Caco-2 (cell line): ENCODE results near the gene PMM2. TPM values are rescaled to one million over a fixed set of nuclear protein-coding genes. Genes with fewer than 3 reads are reported as not detected.

Experiments
- BruUV-seq: library from RNA; stranded (reverse); fragments of 400-500 nt; replicated peaks from 2 replicates; lab custom pipeline; 2021; lab: Mats Ljungman, UMichigan
- CTCF ChIA-PET: fragments of 300-600 bp; sonication (Branson Sonifier 250); formaldehyde crosslinking; loops from one replicate; lab custom pipeline; 2022; ENCODE audit warnings: antibody characterized with exemption; lab: Charles Lee
- POLR2A ChIA-PET: fragments of 300-600 bp; sonication (Branson Sonifier 250); formaldehyde crosslinking; loops from one replicate; lab custom pipeline; 2022; ENCODE audit warnings: antibody characterized with exemption; lab: Charles Lee
- DNase-seq, 2 experiments: peaks; one replicate each; pipeline versions ENCODE4 v3.0.0 to v3.0.0-alpha.2; 2020 to 2022
- H3K27me3 ChIP-seq: replicated peaks from 2 replicates; pipeline ENCODE4 v1.6.0; 2011; ENCODE audit warnings: low read length; ENCODE audit not compliant: control insufficient read depth, insufficient read depth
- H3K36me3 ChIP-seq: 2 replicates; pipeline ENCODE4 v1.5.1; 2011; ENCODE audit warnings: low read length; ENCODE audit not compliant: control insufficient read depth, insufficient read depth
- H3K4me1 ChIP-seq: fragments of 250-450 bp; sonication (Bioruptor Pico); 2 replicates; pipeline ENCODE4 v1.5.1; 2020; ENCODE audit warnings: mild to moderate bottlenecking
- H3K4me3 ChIP-seq: 2 replicates; pipeline ENCODE4 v1.5.1; 2011; ENCODE audit warnings: low read depth, mild to moderate bottlenecking, control low read depth, low read length
- H3K9me3 ChIP-seq: fragments of 250-450 bp; sonication (Bioruptor Pico); 2 replicates; pipeline ENCODE4 v1.5.1; 2020; ENCODE audit warnings: mild to moderate bottlenecking, moderate library complexity
- H3K27ac Mint-ChIP-seq: one replicate; pipeline ENCODE4 v1.8.0; 2022; ENCODE audit warnings: mixed read lengths; ENCODE audit not compliant: unreplicated experiment
- H3K27me3 Mint-ChIP-seq: one replicate; pipeline ENCODE4 v1.8.0; 2022; ENCODE audit warnings: mixed read lengths; ENCODE audit not compliant: insufficient read depth, unreplicated experiment
- H3K36me3 Mint-ChIP-seq: one replicate; pipeline ENCODE4 v1.8.0; 2022; ENCODE audit warnings: mild to moderate bottlenecking, mixed read lengths; ENCODE audit not compliant: insufficient read depth, unreplicated experiment
- H3K4me1 Mint-ChIP-seq: one replicate; pipeline ENCODE4 v1.8.0; 2022; ENCODE audit warnings: low read depth, mixed read lengths; ENCODE audit not compliant: unreplicated experiment
- H3K4me3 Mint-ChIP-seq: one replicate; pipeline ENCODE4 v1.8.0; 2022; ENCODE audit warnings: mild to moderate bottlenecking, moderate library complexity, mixed read lengths; ENCODE audit not compliant: unreplicated experiment
- H3K9me3 Mint-ChIP-seq: one replicate; pipeline ENCODE4 v1.8.0; 2022; ENCODE audit warnings: mixed read lengths; ENCODE audit not compliant: unreplicated experiment
- CTCF ChIP-seq, 2 experiments: fragments of 200-600 bp in 1 of 2; IDR thresholded peaks; 1 replicate in 1 of 2; 2 replicates in 1 of 2; pipeline versions ENCODE4 v1.5.1 to v1.8.0; 2011 to 2022; ENCODE audit warnings: antibody characterized with exemption in 1 of 2, control low read depth in 1 of 2, inconsistent platforms in 1 of 2, low read depth in 1 of 2, low read length in 1 of 2, mild to moderate bottlenecking in 1 of 2, moderate library complexity in 1 of 2; ENCODE audit not compliant: insufficient read depth in 1 of 2, severe bottlenecking in 1 of 2, unreplicated experiment in 1 of 2
- intact Hi-C: fragments of 100-400 bp; cut with micrococcal nuclease; formaldehyde crosslinking; loops from one replicate; pipeline ENCODE4 v1.10.0; 2022; ENCODE audit not compliant: unreplicated experiment
- total RNA-seq: library from RNA; stranded (reverse); gene quantifications from 2 replicates; pipeline ENCODE4 v1.2.3, GENCODE V29; 2022

The PMM2 gene
- total RNA-seq, 1 experiment from 2014 or later: 69.0 TPM

GRCh38 chr16:8806272-8806983 lies 8.8 kb downstream of the PMM2 start:
- no TSS peak for BruUV-seq
- no peaks in the 10 kb centered on the region for H3K4me1 ChIP-seq
- POLR2A ChIA-PET: no interaction called here
- H3K4me3 Mint-ChIP-seq: no peak overlapping the region
- no peaks in the 10 kb centered on the region for H3K9me3 ChIP-seq
- peaks cover 2% of the 10 kb centered on the region; the same call in 1 of the 2 replicates for H3K36me3 ChIP-seq
- TF ChIP-seq CTCF (IDR thresholded peaks at IDR 0.05; ENCODE audit: insufficient read depth in 1 of 2, low read depth in 1 of 2, low read length in 1 of 2, severe bottlenecking in 1 of 2, unreplicated experiment in 1 of 2): no peak
- H3K27ac Mint-ChIP-seq: no peak overlapping the region
- no peaks in the 10 kb centered on the region for H3K9me3 Mint-ChIP-seq
- H3K36me3 Mint-ChIP-seq: peaks cover 97% of the 10 kb centered on the region
- H3K27me3 ChIP-seq: no peaks in the 10 kb centered on the region
- no peak for DNase-seq
- CTCF ChIA-PET: no interaction called here
- no peak overlapping the region for H3K4me3 ChIP-seq
- no peaks in the 10 kb centered on the region for H3K27me3 Mint-ChIP-seq
- intact Hi-C loops: no loop called here
- H3K4me1 Mint-ChIP-seq: no peaks in the 10 kb centered on the region

GRCh38 chr16:8807189-8807588 lies 9.6 kb downstream of the PMM2 start:
- Histone ChIP-seq H3K4me1 (no peaks in the 10 kb centered on the region), H3K9me3 (no peaks in the 10 kb centered on the region), H3K36me3 (peaks cover 4% of the 10 kb centered on the region; the same call in 1 of the 2 replicates), H3K27me3 (no peaks in the 10 kb centered on the region), H3K4me3 (no peak overlapping the region)
- Mint-ChIP-seq H3K27me3 (no peaks in the 10 kb centered on the region), H3K4me1 (no peaks in the 10 kb centered on the region), H3K9me3 (no peaks in the 10 kb centered on the region), H3K4me3 (no peak overlapping the region), H3K36me3 (peaks cover 97% of the 10 kb centered on the region), H3K27ac (no peak overlapping the region)
- no peak for DNase-seq
- intact Hi-C loops: no loop called here
- POLR2A ChIA-PET: no interaction called here
- no peak for TF ChIP-seq CTCF (IDR thresholded peaks at IDR 0.05; ENCODE audit: insufficient read depth in 1 of 2, low read depth in 1 of 2, low read length in 1 of 2, severe bottlenecking in 1 of 2, unreplicated experiment in 1 of 2)
- BruUV-seq: no TSS peak
- CTCF ChIA-PET: no interaction called here

GRCh38 chr16:8808009-8808408 lies 10.4 kb downstream of the PMM2 start:
- H3K27me3 ChIP-seq: no peaks in the 10 kb centered on the region
- H3K36me3 Mint-ChIP-seq: peaks cover 97% of the 10 kb centered on the region
- peaks cover 4% of the 10 kb centered on the region; the same call in 1 of the 2 replicates for H3K36me3 ChIP-seq

More at GRCh38 chr16:8808009-8808408, 10.4 kb downstream of the PMM2 start:
- Histone ChIP-seq H3K9me3 (no peaks in the 10 kb centered on the region), H3K4me3 (no peak overlapping the region), H3K4me1 (no peaks in the 10 kb centered on the region)
- POLR2A ChIA-PET: no interaction called here
- Mint-ChIP-seq H3K9me3 (no peaks in the 10 kb centered on the region), H3K27me3 (no peaks in the 10 kb centered on the region), H3K4me3 (no peak overlapping the region), H3K4me1 (no peaks in the 10 kb centered on the region), H3K27ac (no peak overlapping the region)
- CTCF ChIA-PET: no interaction called here
- no peak for TF ChIP-seq CTCF (IDR thresholded peaks at IDR 0.05; ENCODE audit: insufficient read depth in 1 of 2, low read depth in 1 of 2, low read length in 1 of 2, severe bottlenecking in 1 of 2, unreplicated experiment in 1 of 2)
- no TSS peak for BruUV-seq
- intact Hi-C loops: no loop called here
- no peak for DNase-seq
